DOHH2 (cell line): ENCODE measurements around the gene DSCAML1.

ENCODE experiments used
- H3F3A ChIP-seq: fragments of 200-600 bp; sonication (generic), shearing (Covaris generic); 2 replicates; pipeline ENCODE4 v1.6.0; 2016; ENCODE audit warnings: antibody characterized with exemption, mild to moderate bottlenecking; ENCODE audit not compliant: control insufficient read depth, insufficient read depth
- H3K27ac ChIP-seq: fragments of 200-600 bp; sonication (generic); 2 replicates; pipeline ENCODE4 v1.5.1; 2014; ENCODE audit warnings: low read depth, mild to moderate bottlenecking, low read length, moderate library complexity
- H3K27me3 ChIP-seq: fragments of 200-600 bp; sonication (generic); 2 replicates; pipeline ENCODE4 v1.6.1; 2014; ENCODE audit warnings: mild to moderate bottlenecking, low read length, mixed read lengths; ENCODE audit not compliant: control insufficient read depth
- H3K36me3 ChIP-seq: fragments of 200-600 bp; sonication (generic); 2 replicates; pipeline ENCODE4 v1.6.1; 2014; ENCODE audit warnings: mild to moderate bottlenecking, low read length, moderate library complexity, mixed read lengths; ENCODE audit not compliant: control insufficient read depth
- H3K4me1 ChIP-seq: fragments of 200-600 bp; sonication (generic); 2 replicates; pipeline ENCODE4 v1.6.1; 2014; ENCODE audit warnings: mild to moderate bottlenecking, low read length, mixed read lengths; ENCODE audit not compliant: control insufficient read depth
- H3K4me2 ChIP-seq: fragments of 200-600 bp; sonication (generic); 2 replicates; pipeline ENCODE4 v1.6.0; 2014; ENCODE audit warnings: mild to moderate bottlenecking, low read length, moderate library complexity
- H3K4me3 ChIP-seq: fragments of 200-600 bp; sonication (generic); 2 replicates; pipeline ENCODE4 v1.5.1; 2014; ENCODE audit warnings: mild to moderate bottlenecking, low read length, mixed read lengths
- H3K79me2 ChIP-seq: fragments of 200-600 bp; sonication (generic); 2 replicates; pipeline ENCODE4 v1.6.1; 2014; ENCODE audit warnings: mild to moderate bottlenecking, low read length, mixed read lengths; ENCODE audit not compliant: control insufficient read depth
- H3K9me2 ChIP-seq: fragments of 200-600 bp; sonication (generic); replicated peaks from 2 replicates; pipeline ENCODE4 v1.6.1; 2014; ENCODE audit warnings: mild to moderate bottlenecking, low read length, mixed read lengths; ENCODE audit not compliant: control insufficient read depth
- H3K9me3 ChIP-seq: fragments of 200-600 bp; sonication (generic); 2 replicates; pipeline ENCODE4 v1.6.1; 2014; ENCODE audit warnings: antibody characterized with exemption, low read length, mixed read lengths; ENCODE audit not compliant: control insufficient read depth, insufficient read depth
- H4K20me1 ChIP-seq: fragments of 200-600 bp; sonication (generic); 2 replicates; pipeline ENCODE4 v1.6.0; 2014; ENCODE audit warnings: low read depth, mild to moderate bottlenecking, antibody characterized with exemption, low read length, moderate library complexity; ENCODE audit not compliant: control insufficient read depth, insufficient read depth
- CTCF ChIP-seq: fragments of 200-600 bp; sonication (generic); IDR thresholded peaks from one replicate; pipeline ENCODE4 v1.5.1; 2014; ENCODE audit warnings: antibody characterized with exemption, mild to moderate bottlenecking, low read depth, low read length; ENCODE audit not compliant: poor library complexity, severe bottlenecking
- EZH2phosphoT487 ChIP-seq: fragments of 200-600 bp; sonication (generic); IDR thresholded peaks from 2 replicates; pipeline ENCODE4 v1.6.1; 2017; ENCODE audit warnings: borderline replicate concordance, mild to moderate bottlenecking, antibody characterized with exemption, low read length, moderate library complexity, mixed read lengths

Gene DSCAML1

GRCh38 chr11:117476531-117477142 is 320.4 kb downstream of the DSCAML1 start:
- H3K9me2 ChIP-seq: no peaks in the 10 kb centered on the region
- no peaks in the 10 kb centered on the region for H3F3A ChIP-seq
- H4K20me1 ChIP-seq: no peaks in the 10 kb centered on the region
- no peaks in the 10 kb centered on the region for H3K4me1 ChIP-seq
- no peak overlapping the region for H3K4me2 ChIP-seq
- no peak overlapping the region for H3K27ac ChIP-seq
- TF ChIP-seq EZH2phosphoT487 (no peak), CTCF (no peak)
- no peaks in the 10 kb centered on the region for H3K36me3 ChIP-seq
- H3K4me3 ChIP-seq: no peak overlapping the region
- H3K27me3 ChIP-seq: no peaks in the 10 kb centered on the region
- H3K9me3 ChIP-seq: no peaks in the 10 kb centered on the region
- H3K79me2 ChIP-seq: no peaks in the 10 kb centered on the region

- Histone ChIP-seq H3K27ac (no peak overlapping the region), H3K9me3 (no peaks in the 10 kb centered on the region), H3K27me3 (no peaks in the 10 kb centered on the region), H3K4me2 (no peak overlapping the region), H3K79me2 (no peaks in the 10 kb centered on the region), H3K4me1 (no peaks in the 10 kb centered on the region), H3K4me3 (no peak overlapping the region), H4K20me1 (no peaks in the 10 kb centered on the region), H3F3A (no peaks in the 10 kb centered on the region), H3K9me2 (no peaks in the 10 kb centered on the region), H3K36me3 (no peaks in the 10 kb centered on the region)
- TF ChIP-seq CTCF (no peak), EZH2phosphoT487 (no peak)
Observed at GRCh38 chr11:117475716-117476530, 321.1 kb downstream of the DSCAML1 start.

GRCh38 chr11:117473481-117474091 is 323.4 kb downstream of the DSCAML1 start:
- no peaks in the 10 kb centered on the region for H4K20me1 ChIP-seq
- no peaks in the 10 kb centered on the region for H3K27me3 ChIP-seq
- no peak overlapping the region for H3K4me3 ChIP-seq
- TF ChIP-seq EZH2phosphoT487 (no peak), CTCF (no peak)
- no peak overlapping the region for H3K27ac ChIP-seq
- no peaks in the 10 kb centered on the region for H3K79me2 ChIP-seq
- no peaks in the 10 kb centered on the region for H3K9me3 ChIP-seq
- H3F3A ChIP-seq: no peaks in the 10 kb centered on the region
- no peaks in the 10 kb centered on the region for H3K36me3 ChIP-seq
- no peaks in the 10 kb centered on the region for H3K4me1 ChIP-seq
- H3K9me2 ChIP-seq: no peaks in the 10 kb centered on the region
- H3K4me2 ChIP-seq: no peak overlapping the region
